Natural killer cell (primary cell): ENCODE results near the gene SF3A1. TPM values are rescaled to one million over a fixed set of nuclear protein-coding genes. Genes with fewer than 3 reads are reported as not detected.

Experiments used
- ATAC-seq, 3 donors: fragments of 150-1000 bp in 2 of 3; fragments of 200-7000 bp in 1 of 3; cut with Tn5 transposase; 1 replicate in 1 of 3; 2 replicates in 2 of 3; pipeline ENCODE4 v1.10.0; 2021; ENCODE audit warnings: mild to moderate bottlenecking in 2 of 3, moderate library complexity in 2 of 3
- DNase-seq, 2 donors: peaks; one replicate each; pipeline versions ENCODE4 v3.0.0 to v3.0.0-alpha.2; 2013 to 2021; ENCODE audit warnings: mixed read lengths in 1 of 2
- H3K27ac ChIP-seq: one replicate; pipeline ENCODE4 v1.5.1; 2013; ENCODE audit warnings: mild to moderate bottlenecking, low read length
- H3K27me3 ChIP-seq: one replicate; pipeline ENCODE4 v1.6.1; 2013; ENCODE audit warnings: low read length; ENCODE audit not compliant: control insufficient read depth, insufficient read depth
- H3K36me3 ChIP-seq: one replicate; pipeline ENCODE4 v1.6.1; 2013; ENCODE audit warnings: low read length; ENCODE audit not compliant: control insufficient read depth, insufficient read depth
- H3K4me1 ChIP-seq: one replicate; pipeline ENCODE4 v1.6.1; 2013; ENCODE audit warnings: low read length; ENCODE audit not compliant: control insufficient read depth, insufficient read depth
- H3K4me3 ChIP-seq: one replicate; pipeline ENCODE4 v1.5.1; 2013; ENCODE audit warnings: low read length
- H3K9me3 ChIP-seq: one replicate; pipeline ENCODE4 v1.6.1; 2013; ENCODE audit warnings: low read length; ENCODE audit not compliant: control insufficient read depth, insufficient read depth
- H3K27ac Mint-ChIP-seq, 2 donors: one replicate each; pipeline ENCODE4 v1.8.0; 2022; ENCODE audit warnings: mild to moderate bottlenecking in 2 of 2, mixed read lengths in 2 of 2, moderate library complexity in 1 of 2
- H3K27me3 Mint-ChIP-seq, 2 donors: one replicate each; pipeline ENCODE4 v1.8.0; 2022; ENCODE audit warnings: low read depth in 2 of 2, mixed read lengths in 2 of 2
- H3K36me3 Mint-ChIP-seq: one replicate; pipeline ENCODE4 v1.8.0; 2022; ENCODE audit warnings: mixed read lengths
- H3K4me1 Mint-ChIP-seq, 2 donors: one replicate each; pipeline ENCODE4 v1.8.0; 2022; ENCODE audit warnings: mixed read lengths in 2 of 2
- H3K4me3 Mint-ChIP-seq: one replicate; pipeline ENCODE4 v1.8.0; 2022; ENCODE audit warnings: mild to moderate bottlenecking, moderate library complexity, mixed read lengths
- H3K9me3 Mint-ChIP-seq, 2 donors: one replicate each; pipeline ENCODE4 v1.8.0; 2022; ENCODE audit warnings: mixed read lengths in 2 of 2
- CTCF ChIP-seq: fragments of 200-600 bp; IDR thresholded peaks from one replicate; pipeline ENCODE4 v1.8.0; 2022; ENCODE audit warnings: antibody characterized with exemption
- WGBS: methylation state at CpG from one replicate; pipeline ENCODE4 v1.1.7; 2013; ENCODE audit warnings: missing lambda C conversion rate; ENCODE audit not compliant: insufficient coverage; 5-methylcytosine and 5-hydroxymethylcytosine counted together
- intact Hi-C: fragments of 100-400 bp; cut with micrococcal nuclease; formaldehyde crosslinking; loops from one replicate; pipeline ENCODE4 v1.14.2; 2022
- total RNA-seq, 4 donors: library from RNA; stranded (reverse); fragments of 120-200 nt in 1 of 4; gene quantifications; one replicate each; pipeline versions ENCODE4 v1.2.3 to v1.2.4, GENCODE V29; 2013 to 2022

Gene SF3A1
- total RNA-seq, 3 donors from 2014 or later (not counting 1 experiment from before 2014, with no cell fraction given): 309 to 340 (median 319) TPM

GRCh38 chr22:30306627-30307011, 50.1 kb downstream of the SF3A1 start:
- Mint-ChIP-seq H3K27ac (peak overlapping the region; percentile 87 to 95), H3K4me1 (peaks cover 89 to 99% of the 10 kb centered on the region in 2 donors)
- peak; percentile 14 to 30 (median 19) for ATAC-seq

DNA sequence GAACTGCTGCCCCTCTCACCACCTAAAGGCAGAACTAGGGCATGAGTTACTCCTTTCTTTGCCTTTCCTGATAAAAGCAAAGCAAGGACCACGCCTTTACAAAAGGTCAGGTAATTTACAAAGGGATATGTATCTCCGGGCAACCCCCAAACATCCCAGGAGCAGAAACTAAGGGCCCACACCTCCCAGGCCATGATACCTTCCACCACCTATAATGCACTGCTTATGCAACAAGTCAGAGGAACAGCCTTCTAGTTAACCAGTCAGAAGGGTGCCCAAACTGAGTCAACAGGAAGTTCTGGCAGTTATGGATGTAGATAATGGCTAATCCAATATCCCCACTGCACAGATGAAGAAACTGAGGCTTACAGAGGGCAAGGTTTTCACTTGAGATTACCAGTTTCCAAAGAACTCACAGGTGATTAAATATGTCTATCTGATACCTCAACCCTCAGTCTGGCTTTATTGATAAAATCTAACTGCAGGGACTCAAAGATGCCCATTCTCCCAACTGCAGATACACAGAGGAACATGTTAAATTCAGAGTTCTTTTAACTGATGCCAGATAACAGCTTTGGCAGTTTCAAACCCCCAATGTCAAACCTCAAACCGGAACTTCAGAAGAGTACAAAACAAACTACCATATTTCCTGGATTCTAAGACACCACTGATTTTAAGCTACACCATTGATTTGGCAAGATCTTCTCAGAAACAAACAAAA, 50.6 kb downstream of the SF3A1 start:
- intact Hi-C loops: loop anchor here (2.0 to 5.0 kb wide), 2 partner anchors 15 to 46 kb away; no protein-coding TSS in a partner anchor
- Histone ChIP-seq H3K4me3 (peak overlapping the region; percentile 12), H3K36me3 (peaks cover 7% of the 10 kb centered on the region), H3K27ac (peak overlapping the region; percentile 71), H3K4me1 (peaks cover 96% of the 10 kb centered on the region), H3K27me3 (no peaks in the 10 kb centered on the region), H3K9me3 (no peaks in the 10 kb centered on the region)
- 19% methylated on average over 3 of the region's 3 CpGs for WGBS
- Mint-ChIP-seq H3K9me3 (no peaks in the 10 kb centered on the region), H3K36me3 (no peaks in the 10 kb centered on the region), H3K4me3 (peak overlapping the region; percentile 79), H3K4me1 (peaks cover 89 to 99% of the 10 kb centered on the region in 2 donors), H3K27ac (peak overlapping the region; percentile 87 to 95), H3K27me3 (no peaks in the 10 kb centered on the region)
- DNase-seq: peak in 1 of 2 donors; percentile 83
- ATAC-seq: peak; percentile 39 to 61 (median 58)
- TF ChIP-seq CTCF: no peak

More at GRCh38 chr22:30306627-30307011, 50.1 kb downstream of the SF3A1 start:
- Histone ChIP-seq H3K4me3 (peak overlapping the region; percentile 0), H3K27me3 (no peaks in the 10 kb centered on the region), H3K36me3 (peaks cover 2% of the 10 kb centered on the region), H3K27ac (peak overlapping the region; percentile 71), H3K9me3 (no peaks in the 10 kb centered on the region), H3K4me1 (peaks cover 96% of the 10 kb centered on the region)
- no peaks in the 10 kb centered on the region for H3K36me3 Mint-ChIP-seq
- no peak for TF ChIP-seq CTCF
- intact Hi-C loops: loop anchor here (2.0 to 5.0 kb wide), 2 partner anchors 14 to 46 kb away; no protein-coding TSS in a partner anchor
- H3K4me3 Mint-ChIP-seq: peak overlapping the region; percentile 79
- H3K9me3 Mint-ChIP-seq: no peaks in the 10 kb centered on the region
- 0% methylated on average over 1 of the region's 1 CpG for WGBS
- no peaks in the 10 kb centered on the region for H3K27me3 Mint-ChIP-seq
- peak in 1 of 2 donors; percentile 59 for DNase-seq

GRCh38 chr22:30305519-30305905, 51.2 kb downstream of the SF3A1 start:
- Mint-ChIP-seq H3K4me3 (peak overlapping the region; percentile 79), H3K27me3 (no peaks in the 10 kb centered on the region), H3K36me3 (no peaks in the 10 kb centered on the region), H3K27ac (peak overlapping the region; percentile 87 to 95), H3K4me1 (peaks cover 85 to 96% of the 10 kb centered on the region in 2 donors), H3K9me3 (no peaks in the 10 kb centered on the region)
- ATAC-seq: peak; percentile 68 to 79 (median 73)
- no peak for TF ChIP-seq CTCF
- peaks cover 94% of the 10 kb centered on the region for H3K4me1 ChIP-seq
- H3K36me3 ChIP-seq: peaks cover 8% of the 10 kb centered on the region
- no peaks in the 10 kb centered on the region for H3K27me3 ChIP-seq
- WGBS: 0% methylated on average over 4 of the region's 4 CpGs
- peak overlapping the region; percentile 71 for H3K27ac ChIP-seq
- intact Hi-C loops: loop anchor here (5.0 kb wide), 1 partner anchor 47 kb away; no protein-coding TSS in a partner anchor
- peak in 1 of 2 donors; percentile 79 for DNase-seq
- H3K4me3 ChIP-seq: peak overlapping the region; percentile 12
- no peaks in the 10 kb centered on the region for H3K9me3 ChIP-seq
